NCI-H2227 (cell line): ENCODE results near the gene DAGLA.
A peak's percentile ranks its signal among the peaks of the same experiment; 100 is the strongest.

Source experiments
- DNase-seq: peaks from one replicate; lab custom pipeline; 2025; ENCODE audit not compliant: unreplicated experiment; lab: John Stamatoyannopoulos, UW

Gene DAGLA

DNA sequence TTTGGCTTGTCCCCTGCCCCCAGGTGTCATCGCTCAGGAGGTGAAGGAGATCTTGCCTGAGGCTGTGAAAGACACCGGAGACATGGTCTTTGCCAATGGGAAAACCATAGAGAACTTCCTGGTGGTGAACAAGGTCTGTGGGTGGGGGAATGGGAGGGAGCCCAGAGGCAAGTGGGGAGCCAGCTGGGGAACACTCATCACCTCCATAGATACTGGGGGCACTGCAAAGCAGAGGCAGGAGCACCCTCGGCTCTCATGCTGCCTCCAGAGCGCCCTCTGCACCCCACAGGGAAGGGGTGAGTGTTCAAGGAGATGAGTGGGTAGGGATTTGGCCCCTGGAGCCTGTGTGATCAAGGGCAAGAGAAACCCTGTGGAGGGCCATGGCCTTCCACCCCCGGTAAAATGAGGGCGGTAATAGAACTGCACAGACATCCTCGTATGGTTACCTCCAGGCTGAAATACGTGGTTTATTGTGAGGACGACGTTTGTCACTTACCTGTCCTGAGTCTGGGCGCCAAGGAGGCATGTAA is 98.2 kb downstream of the DAGLA start:
- DNase-seq = no peak

- no peak for DNase-seq
These were observed 98.9 kb downstream of the DAGLA start for GRCh38 chr11:61778920-61779650.

DNA sequence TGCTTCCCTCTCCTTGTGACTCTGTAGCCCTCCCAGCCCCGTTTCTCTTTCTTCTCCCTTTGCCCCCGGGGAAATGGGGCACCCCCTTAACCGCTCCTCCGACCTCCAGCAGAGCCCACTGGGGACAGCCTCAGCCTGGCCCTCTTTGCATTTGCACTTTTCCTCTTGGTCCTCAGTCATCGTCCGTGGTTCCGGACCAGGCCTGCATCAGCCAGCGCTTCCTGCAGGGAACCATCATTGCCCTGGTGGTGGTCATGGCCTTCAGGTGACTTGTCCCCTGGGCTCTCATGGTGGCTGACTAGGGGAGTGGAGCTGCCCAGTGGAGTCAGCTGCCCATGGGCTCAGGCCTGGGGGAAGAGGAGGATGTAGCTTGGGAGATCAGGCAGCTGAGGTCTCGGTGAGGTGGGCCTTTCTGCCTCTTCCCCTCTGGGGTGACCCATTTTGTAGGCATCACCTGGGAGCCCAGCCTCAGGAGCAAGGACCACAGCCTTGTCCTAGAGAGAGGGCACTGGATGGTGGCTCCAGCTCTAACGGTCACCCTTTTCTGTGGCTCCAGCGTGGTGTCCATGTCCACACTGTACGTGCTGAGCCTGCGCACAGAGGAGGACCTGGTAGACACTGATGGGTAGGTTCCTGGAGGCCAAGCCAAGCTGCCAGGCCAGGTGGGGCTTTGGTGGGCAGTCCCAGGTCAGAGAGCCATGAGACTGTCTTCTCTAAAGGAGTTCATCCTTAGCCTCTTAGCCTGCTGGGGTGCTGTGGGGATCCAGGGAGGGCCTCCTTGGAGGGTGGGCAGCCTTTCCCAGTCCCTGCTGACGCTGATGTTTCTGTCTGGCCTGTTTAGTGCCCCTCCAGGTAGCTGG is 99.7 kb downstream of the DAGLA start:
- DNase-seq = no peak

DNA sequence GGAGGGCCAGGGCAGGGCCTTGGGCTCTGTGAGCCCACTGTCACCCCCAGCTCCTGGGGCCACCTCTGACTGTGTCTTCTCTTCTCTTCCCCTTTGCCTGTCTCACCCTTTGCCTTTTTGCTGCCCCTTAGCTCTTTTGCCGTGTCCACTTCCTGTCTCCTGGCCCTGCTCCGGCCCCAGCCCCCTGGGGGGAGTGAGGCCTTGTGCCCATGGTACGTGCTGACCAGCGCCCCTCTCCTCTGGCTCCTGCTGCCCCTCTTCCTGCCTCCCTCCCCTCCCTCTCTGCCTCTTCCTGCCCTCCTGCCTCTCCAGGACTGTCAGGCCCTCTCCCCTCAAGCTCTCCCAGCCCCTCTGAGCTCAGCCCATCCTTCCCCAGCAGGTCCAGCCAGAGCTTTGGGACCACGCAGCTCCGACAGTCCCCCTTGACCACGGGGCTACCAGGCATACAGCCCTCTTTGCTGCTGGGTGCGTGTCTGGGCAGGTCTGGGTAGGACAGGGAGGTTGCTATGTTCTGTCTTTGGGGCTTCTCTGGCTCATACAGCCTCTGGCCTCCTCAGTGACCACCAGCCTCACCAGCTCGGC is 100.5 kb downstream of the DAGLA start:
- DNase-seq = no peak

GRCh38 chr11:61781585-61781984 is 101.4 kb downstream of the DAGLA start:
- no peak for DNase-seq

GRCh38 chr11:61782299-61782698 is 102.1 kb downstream of the DAGLA start:
- no peak for DNase-seq

DNA sequence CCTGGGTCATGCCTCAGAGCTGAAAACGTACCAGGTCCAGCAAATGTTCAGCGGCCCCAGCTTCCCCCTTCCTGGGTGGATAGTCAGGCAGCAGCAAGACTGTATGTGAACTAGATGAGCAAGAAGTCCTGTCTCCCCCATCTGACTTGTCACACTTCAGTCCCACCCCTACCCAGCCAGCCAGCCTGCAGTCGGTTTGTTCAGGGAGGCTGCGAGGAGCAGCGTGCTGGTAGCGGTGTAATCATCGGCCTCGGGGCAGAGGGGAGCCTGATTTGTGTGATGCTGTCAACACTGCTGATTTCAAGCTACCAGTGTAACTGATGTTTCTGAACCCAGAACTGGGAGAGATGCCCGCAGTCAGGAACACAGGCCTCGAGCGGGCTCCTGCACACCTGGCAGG is 102.7 kb downstream of the DAGLA start:
- no peak for DNase-seq

DNA sequence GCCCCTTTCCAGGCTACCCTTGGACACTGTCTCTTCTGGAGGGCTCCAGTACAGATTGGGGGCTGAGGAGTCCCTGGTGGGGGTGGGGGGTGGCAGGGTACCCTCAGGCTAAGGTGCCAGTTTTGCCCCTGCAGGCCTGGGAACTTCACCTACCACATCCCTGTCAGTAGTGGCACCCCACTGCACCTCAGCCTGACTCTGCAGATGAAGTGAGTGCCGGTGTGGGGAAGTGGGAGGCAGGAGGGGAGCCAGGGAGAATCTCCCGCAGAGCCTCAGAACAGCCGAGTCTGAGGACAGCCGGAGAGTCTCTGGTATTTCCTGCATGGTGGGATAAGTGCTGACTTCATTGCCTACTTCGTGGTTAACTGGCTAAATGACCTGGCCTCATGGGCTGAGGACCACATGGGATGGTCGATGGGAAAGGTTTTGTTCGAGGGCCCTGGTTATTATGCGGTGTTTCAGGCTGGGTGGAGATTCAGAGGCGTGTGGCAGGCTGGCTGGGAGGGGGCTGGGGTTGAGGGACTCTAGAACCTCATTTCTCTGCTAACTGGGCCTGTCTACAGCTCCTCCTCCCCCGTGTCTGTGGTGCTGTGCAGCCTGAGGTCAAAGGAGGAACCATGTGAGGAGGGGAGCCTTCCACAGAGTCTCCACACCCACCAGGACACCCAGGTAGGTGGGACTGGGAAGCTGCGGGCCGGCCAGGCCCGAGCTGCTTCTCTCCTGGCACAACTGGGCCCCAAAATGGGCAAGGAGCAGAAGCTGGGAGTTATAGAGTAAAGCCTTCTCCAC is 103.7 kb downstream of the DAGLA start:
- no peak for DNase-seq

DNA sequence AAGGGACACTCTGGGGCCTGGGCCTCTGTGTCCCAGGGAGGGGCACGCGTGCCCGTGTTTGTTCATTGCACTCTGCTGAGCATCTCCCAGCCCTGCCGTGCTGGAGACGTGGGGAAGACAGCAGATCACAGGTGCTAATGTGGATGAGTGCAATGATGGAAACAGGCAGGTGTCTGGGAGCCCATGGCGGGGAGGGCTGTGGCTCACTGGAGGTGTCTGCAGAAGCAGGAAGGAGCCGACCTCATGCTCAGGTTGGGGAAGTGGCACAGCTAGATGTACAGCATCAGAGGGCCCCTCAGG is 104.3 kb downstream of the DAGLA start:
- no peak for DNase-seq

DNA sequence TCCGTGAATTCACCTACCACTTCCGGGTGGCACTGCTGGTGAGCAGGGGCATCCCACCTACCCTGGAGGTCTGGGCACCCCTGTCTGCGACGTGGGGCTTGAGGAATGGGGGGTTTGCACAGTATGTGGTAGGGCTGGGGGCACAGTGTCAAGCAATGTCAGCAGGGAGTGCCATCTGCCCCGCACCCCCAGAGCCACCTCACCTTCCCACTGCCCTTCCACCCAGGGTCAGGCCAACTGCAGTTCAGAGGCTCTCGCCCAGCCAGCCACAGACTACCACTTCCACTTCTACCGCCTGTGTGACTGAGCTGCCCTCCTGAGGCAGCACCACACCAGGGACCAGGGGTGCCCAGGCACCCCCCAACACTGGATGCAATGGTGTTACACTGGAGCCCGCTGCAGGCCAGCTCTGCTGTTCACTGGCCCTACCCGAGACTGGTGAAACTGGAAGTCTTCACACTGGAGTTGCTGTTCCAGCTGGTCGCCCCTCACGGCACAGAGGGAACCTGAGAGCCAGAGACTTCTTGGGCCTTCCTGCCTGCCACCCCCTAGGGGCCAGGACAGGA is 105.7 kb downstream of the DAGLA start:
- DNase-seq = no peak

DNA sequence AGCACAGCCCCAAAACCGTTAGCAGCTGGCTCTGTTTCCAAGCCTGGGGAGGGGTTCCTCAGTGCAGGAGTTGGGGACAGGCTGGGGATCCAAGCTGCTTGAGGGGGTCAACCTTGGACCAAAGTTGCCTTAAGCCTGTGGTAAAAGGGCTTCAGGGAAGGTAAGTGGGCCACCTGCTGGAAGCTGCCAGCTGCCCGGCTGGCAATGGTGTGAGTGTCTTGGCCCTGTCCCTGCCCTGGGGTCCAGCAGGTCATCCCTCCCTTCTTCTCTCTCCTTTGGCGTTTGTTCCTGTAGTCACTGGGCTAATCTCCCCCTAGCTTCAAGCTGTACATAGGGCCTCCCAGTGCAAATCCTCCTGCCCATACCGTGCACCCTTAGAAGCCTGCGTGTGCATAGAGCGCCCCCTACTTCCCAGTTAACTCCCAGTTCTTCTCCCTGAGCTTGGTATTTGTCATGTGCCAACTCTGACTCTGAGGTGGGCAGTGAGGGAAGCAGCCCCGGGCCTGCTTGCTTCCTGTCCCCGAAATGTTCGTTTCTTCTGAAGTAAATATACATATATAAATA is 107.8 kb downstream of the DAGLA start:
- peak; percentile 42 for DNase-seq

GRCh38 chr11:61791737-61792309 is 111.6 kb downstream of the DAGLA start:
- peak; percentile 92 for DNase-seq

DNA sequence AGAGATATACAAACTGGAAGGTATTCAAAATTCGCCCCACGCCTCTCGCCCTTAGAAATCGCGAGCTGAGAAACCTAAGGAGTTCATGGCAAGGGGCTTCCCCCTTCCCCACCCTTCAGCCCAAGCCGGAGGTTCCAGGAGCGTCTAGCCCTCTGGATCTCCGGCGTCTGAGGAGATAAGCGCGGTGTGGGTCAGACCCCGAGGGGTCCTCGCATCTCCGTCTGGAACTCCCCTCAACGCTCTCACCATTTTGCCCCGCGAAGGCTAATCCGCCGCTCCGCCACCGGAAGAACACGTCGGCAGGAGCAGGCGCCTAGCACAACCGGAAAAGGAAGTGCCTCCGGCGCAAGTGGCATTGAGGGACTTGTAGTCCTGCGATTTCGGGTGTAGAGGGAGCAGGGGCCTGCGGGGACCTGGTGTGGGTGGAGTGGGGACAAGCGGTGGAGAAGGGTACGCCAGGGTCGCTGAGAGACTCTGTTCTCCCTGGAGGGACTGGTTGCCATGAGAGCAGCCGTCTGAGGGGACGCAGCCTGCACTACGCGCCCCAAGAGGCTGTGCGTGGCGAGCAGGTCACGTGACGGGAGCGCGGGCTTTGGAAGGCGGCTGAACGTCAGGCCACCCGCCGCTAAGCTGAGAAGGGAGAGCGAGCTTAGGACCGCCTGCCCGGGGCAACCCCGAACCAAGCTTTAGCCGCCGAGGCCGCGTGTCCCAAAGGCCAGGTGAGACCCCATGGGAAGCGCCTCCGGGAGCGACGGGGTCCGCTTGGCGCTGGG is 112.3 kb downstream of the DAGLA start, which contains the start of the genes FEN1 and TMEM258:
Gene FEN1, plus strand, starts transcription at position 602 of the 773 bp plus-strand sequence. CDS start 2,451 bp downstream, outside the sequence.
Gene TMEM258, minus strand, starts transcription at position 290 of the 773 bp plus-strand sequence. Its CDS starts 41 bp downstream, at position 249.
- peak; percentile 95 for DNase-seq

GRCh38 chr11:61793083-61793828 is 113.1 kb downstream of the DAGLA start:
- DNase-seq = peak; percentile 59

- DNase-seq = no peak
These were observed 113.6 kb downstream of the DAGLA start for GRCh38 chr11:61793829-61794204.

DNA sequence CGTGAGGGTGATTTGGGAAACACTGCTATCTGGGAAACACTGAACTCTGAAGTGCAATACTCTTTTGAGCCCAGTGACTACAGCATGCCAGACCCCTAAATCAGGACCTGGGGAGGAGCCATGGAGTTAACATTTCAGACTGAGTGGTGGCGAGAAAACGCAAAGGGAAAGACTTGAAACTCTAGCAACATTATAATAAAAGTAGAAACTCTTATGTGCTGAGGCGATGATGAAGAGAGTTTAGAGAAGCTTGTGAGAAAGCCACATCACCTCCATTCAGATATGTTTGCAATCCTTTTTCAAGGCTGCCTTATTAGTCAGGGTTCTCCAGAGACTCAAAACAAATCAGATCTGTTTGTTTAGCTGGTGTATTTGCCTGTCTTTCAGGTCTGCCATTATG is 114.4 kb downstream of the DAGLA start:
- no peak for DNase-seq

DNA sequence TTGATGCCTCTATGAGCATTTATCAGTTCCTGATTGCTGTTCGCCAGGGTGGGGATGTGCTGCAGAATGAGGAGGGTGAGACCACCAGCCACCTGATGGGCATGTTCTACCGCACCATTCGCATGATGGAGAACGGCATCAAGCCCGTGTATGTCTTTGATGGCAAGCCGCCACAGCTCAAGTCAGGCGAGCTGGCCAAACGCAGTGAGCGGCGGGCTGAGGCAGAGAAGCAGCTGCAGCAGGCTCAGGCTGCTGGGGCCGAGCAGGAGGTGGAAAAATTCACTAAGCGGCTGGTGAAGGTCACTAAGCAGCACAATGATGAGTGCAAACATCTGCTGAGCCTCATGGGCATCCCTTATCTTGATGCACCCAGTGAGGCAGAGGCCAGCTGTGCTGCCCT is 115.3 kb downstream of the DAGLA start:
- no peak for DNase-seq

GRCh38 chr11:61795876-61796526 is 115.8 kb downstream of the DAGLA start:
- DNase-seq = no peak
